Ovary (tissue), 9 donors: ENCODE results near the gene DDR2. TPM values are rescaled to one million over a fixed set of nuclear protein-coding genes. Genes with fewer than 3 reads are reported as not detected.

Experiments
- DNase-seq, 5 donors: peaks; one replicate each; pipeline ENCODE4 v3.0.0-alpha.2; 2019 to 2020
- H3K27ac ChIP-seq, 2 donors: fragments of 200-600 bp; one replicate each; pipeline versions ENCODE4 v1.5.1 to v1.8.0; 2019 to 2022
- H3K27me3 ChIP-seq: fragments of 200-600 bp; one replicate; pipeline ENCODE4 v1.8.0; 2022
- H3K36me3 ChIP-seq: fragments of 200-600 bp; sonication (generic); one replicate; pipeline ENCODE4 v1.5.1; 2019
- H3K4me1 ChIP-seq: one replicate; pipeline ENCODE4 v1.8.1; 2013; ENCODE audit warnings: mild to moderate bottlenecking, moderate library complexity; ENCODE audit not compliant: insufficient read depth
- H3K4me3 ChIP-seq: fragments of 200-600 bp; sonication (generic); one replicate; pipeline ENCODE4 v1.5.1; 2017
- H3K9me3 ChIP-seq, 2 donors: fragments of 200-600 bp in 1 of 2; sonication (generic) in 1 of 2; one replicate each; pipeline versions ENCODE4 v1.5.1 to v1.8.1; 2013 to 2019; ENCODE audit warnings: mild to moderate bottlenecking in 1 of 2, moderate library complexity in 1 of 2
- EP300 ChIP-seq: sonication (generic); formaldehyde crosslinking; IDR thresholded peaks from one replicate; pipeline ENCODE4 v1.6.1; 2017; ENCODE audit warnings: antibody characterized with exemption
- POLR2A ChIP-seq: fragments of 450-650 bp; IDR thresholded peaks from one replicate; pipeline ENCODE4 v1.6.1; 2017; ENCODE audit warnings: antibody characterized with exemption, mild to moderate bottlenecking, moderate library complexity
- WGBS, 3 donors: extraction: QIAGEN DNeasy Blood & Tissue Kit in 1 of 3; methylation state at CpG; one replicate each; pipeline versions ENCODE4 v1.1.5 to v1.1.7; 2013 to 2017; 5-methylcytosine and 5-hydroxymethylcytosine counted together
- intact Hi-C, 4 donors: fragments of 100-400 bp; cut with DNase I; formaldehyde crosslinking; loops; one replicate each; pipeline versions ENCODE4 v1.11.0 to v1.15.1; 2022 to 2023
- polyA plus RNA-seq, 2 donors: library from polyadenylated mRNA; stranded (reverse); fragments of 200-250 nt in 1 of 2; fragments of 350-450 nt in 1 of 2; fragmentation: Illumina TruSeq in 1 of 2; extraction: RNeasy Lipid Tissue Mini Kit (QIAGEN cat#74804) in 1 of 2; gene quantifications; one replicate each; pipeline ENCODE4 v1.2.3, GENCODE V29; 2013 to 2014
- total RNA-seq, 7 donors: library from RNA; depleted of rRNA in 2 of 7; stranded (reverse); fragments of >200 nt in 2 of 7; fragmentation: NEBNext Ultra II Directional in 3 of 7; extraction: Animal tissue kit (Norgen Biotek cat#: 25700) in 3 of 7; gene quantifications; one replicate each; pipeline versions ENCODE4 v1.1.0 to v1.2.4, GENCODE V29; 2016 to 2023
- TF ChIP-seq, protein P1 (sequence below), 3 donors: fragments of 450-650 bp in 2 of 3; fragments of 200-600 bp in 1 of 3; IDR thresholded peaks; one replicate each; pipeline versions ENCODE4 v1.5.1 to v1.8.0; 2016 to 2022; ENCODE audit warnings: antibody characterized with exemption in 3 of 3, mild to moderate bottlenecking in 1 of 3
- donor health status: DM: no; HTN: no; CAD: no; lungs with moderate emphysema.
- donor health status: DM: no; HTN: no; CAD: no.
- donor health status: Bipolar disorder and iron deficiency.
- donor health status: DM: yes; HTN: yes; CAD: no.
- donor health status: DM: no; HTN: no; CAD: no.
- donor health status: DM: yes; HTN: yes; CAD: no.

The DDR2 gene
- total and polyA plus RNA-seq, 9 donors, result 25.6 to 143 (median 79.0) TPM

DNA sequence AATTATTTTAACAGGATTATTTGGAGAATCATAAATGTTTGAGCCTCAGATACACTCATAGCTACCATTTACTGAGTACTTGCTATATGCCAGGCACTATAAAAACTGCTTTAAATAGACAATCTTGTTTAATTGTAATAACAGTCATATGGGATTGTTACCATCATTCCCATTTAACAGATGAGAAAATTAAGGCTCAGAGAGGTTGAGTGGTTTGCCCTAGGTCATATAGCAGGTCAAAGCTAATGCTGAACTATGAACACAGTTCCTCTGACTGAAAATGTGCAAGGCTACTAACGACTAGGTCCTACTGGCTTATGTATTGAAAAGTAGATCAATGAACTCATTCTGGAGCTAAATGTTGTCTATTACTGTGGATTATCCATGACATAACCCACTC lies 63.4 kb downstream of the DDR2 start:
- intact Hi-C loops, result loop anchor here in 1 of 4 donors (10.0 kb wide), 1 partner anchor 61 kb away; the partner anchor contains the start of gene DDR2
- WGBS, 3 donors, result 9 to 31% (median 22%) methylated on average over 1 of the region's 1 CpG
- no peak for DNase-seq

DNA sequence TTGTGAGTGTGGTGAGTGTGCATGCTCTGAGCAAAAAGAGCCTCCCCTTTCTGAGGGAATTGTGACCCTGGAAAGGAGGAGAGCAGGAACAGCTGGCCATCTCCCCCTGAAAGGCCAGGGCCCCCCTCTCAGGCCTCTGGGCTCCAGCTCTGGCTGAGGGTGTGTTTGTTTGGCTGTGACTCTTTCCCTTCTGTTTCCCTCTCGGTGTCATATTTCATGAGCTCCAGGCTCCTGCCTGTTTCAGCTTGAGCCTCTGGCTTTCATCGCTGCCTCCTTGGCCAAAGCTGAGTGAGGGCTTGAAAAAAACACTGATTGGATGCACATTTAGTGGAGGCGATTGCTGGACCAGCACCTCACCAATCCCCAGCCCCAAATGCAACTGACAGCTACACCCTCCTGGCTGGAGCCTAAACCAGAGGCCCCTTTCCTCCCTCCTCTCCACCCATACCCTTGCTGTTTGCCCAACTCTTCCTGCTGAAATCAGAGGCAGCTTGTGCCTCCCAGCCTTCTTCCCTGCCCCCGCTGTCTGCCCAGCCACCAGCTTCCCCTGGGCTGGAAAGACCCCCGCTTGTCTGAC lies 64.1 kb downstream of the DDR2 start:
- Histone ChIP-seq H3K36me3 (no peaks in the 10 kb centered on the region), H3K9me3 (no peaks in the 10 kb centered on the region), H3K27me3 (no peaks in the 10 kb centered on the region), H3K27ac (peak overlapping the region; percentile 67 to 87), H3K4me3 (no peak overlapping the region), H3K4me1 (peaks cover 36% of the 10 kb centered on the region)
- 18 to 24% (median 18%) methylated on average over 5 of the region's 5 CpGs for WGBS, 3 donors
- intact Hi-C loops, result loop anchor here in 1 of 4 donors (10.0 kb wide), 1 partner anchor 62 kb away; the partner anchor contains the start of gene DDR2
- DNase-seq, result peak; percentile 87 to 92 (median 89)
- TF ChIP-seq EP300 (peak; percentile 49), POLR2A (peak; percentile 18)
- TF ChIP-seq, protein P1, sequence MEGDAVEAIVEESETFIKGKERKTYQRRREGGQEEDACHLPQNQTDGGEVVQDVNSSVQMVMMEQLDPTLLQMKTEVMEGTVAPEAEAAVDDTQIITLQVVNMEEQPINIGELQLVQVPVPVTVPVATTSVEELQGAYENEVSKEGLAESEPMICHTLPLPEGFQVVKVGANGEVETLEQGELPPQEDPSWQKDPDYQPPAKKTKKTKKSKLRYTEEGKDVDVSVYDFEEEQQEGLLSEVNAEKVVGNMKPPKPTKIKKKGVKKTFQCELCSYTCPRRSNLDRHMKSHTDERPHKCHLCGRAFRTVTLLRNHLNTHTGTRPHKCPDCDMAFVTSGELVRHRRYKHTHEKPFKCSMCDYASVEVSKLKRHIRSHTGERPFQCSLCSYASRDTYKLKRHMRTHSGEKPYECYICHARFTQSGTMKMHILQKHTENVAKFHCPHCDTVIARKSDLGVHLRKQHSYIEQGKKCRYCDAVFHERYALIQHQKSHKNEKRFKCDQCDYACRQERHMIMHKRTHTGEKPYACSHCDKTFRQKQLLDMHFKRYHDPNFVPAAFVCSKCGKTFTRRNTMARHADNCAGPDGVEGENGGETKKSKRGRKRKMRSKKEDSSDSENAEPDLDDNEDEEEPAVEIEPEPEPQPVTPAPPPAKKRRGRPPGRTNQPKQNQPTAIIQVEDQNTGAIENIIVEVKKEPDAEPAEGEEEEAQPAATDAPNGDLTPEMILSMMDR (IDR thresholded peaks at IDR 0.05), result no peak

More for the DNA sequence above, 63.4 kb downstream of the DDR2 start:
- Histone ChIP-seq H3K4me1 (peaks cover 37% of the 10 kb centered on the region), H3K4me3 (no peak overlapping the region), H3K9me3 (no peaks in the 10 kb centered on the region), H3K27ac (peak overlapping the region in 1 of 2 donors; percentile 87), H3K36me3 (no peaks in the 10 kb centered on the region), H3K27me3 (no peaks in the 10 kb centered on the region)
- TF ChIP-seq, protein P1 (IDR thresholded peaks at IDR 0.05), result no peak
- TF ChIP-seq POLR2A (no peak), EP300 (no peak)

DNA sequence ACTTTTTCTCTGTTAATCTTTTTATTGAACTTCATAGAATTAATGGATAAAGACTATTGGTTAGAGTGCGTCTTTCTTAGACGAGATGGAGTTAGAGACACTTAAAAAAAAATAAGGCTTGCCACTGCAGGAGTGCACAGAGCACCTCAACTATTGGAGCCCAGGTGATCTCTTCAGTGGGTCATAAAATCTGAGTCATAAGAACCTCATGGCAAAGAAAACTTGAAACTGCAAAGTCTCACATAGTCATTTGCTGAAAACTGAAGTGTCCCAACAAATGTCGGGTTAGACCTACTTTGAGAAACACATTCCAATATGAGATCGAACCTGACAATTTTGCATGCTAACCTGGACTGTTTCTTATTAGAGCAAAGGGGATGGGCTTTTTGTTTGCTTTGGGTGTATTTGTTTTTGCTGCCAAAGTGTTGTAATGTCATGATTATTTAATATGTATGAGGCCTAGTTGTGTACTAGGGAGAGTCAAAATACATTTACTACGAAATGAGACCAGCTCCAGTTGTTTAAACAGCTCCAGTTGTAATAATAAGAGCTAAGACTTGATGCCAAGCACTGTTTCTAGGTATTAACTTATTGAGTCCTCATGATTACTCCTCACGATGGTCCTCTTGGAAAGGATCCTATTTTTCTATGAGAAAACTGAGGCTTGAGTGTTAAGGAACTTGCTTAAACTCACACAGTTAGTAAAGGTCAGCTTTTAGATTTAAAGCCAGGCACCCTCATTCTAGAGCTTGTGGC lies 65.1 kb downstream of the DDR2 start:
- H3K9me3 ChIP-seq, result no peaks in the 10 kb centered on the region
- H3K27me3 ChIP-seq, result no peaks in the 10 kb centered on the region
- H3K36me3 ChIP-seq, result no peaks in the 10 kb centered on the region
- 55 to 69% (median 62%) methylated on average over 6 of the region's 6 CpGs for WGBS, 3 donors
- peaks cover 31% of the 10 kb centered on the region for H3K4me1 ChIP-seq
- intact Hi-C loops, result loop anchor here in 1 of 4 donors (10.0 kb wide), 1 partner anchor 63 kb away; the partner anchor contains the start of gene DDR2
- DNase-seq, result no peak
- no peak for TF ChIP-seq POLR2A
- TF ChIP-seq, protein P1 (IDR thresholded peaks at IDR 0.05), result no peak
- TF ChIP-seq EP300, result no peak
- peak overlapping the region; percentile 67 to 87 for H3K27ac ChIP-seq
- H3K4me3 ChIP-seq, result no peak overlapping the region

DNA sequence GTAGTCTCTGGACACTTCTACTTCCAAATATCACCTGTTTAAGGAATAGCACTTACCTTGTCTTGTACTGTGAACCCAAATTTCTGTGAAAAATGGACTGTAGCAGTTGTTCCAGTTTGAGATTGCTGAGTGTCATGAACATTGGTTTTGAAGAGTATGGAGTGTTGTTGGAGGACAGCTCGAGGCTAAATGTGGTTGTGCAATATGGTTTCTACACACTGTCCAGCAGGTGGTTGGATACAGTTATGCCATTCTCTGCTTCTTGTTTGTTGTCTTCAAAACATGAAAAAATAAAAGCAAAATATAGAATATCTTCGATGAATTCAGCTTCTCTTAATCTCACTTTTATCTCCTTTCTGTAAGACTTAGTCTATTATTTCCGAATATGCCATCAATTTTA lies 67.1 kb downstream of the DDR2 start:
- intact Hi-C loops, result loop anchor here in 1 of 4 donors (10.0 kb wide), 1 partner anchor 65 kb away; the partner anchor contains the start of gene DDR2
- Histone ChIP-seq H3K4me3 (no peak overlapping the region), H3K9me3 (no peaks in the 10 kb centered on the region), H3K27ac (peak overlapping the region in 1 of 2 donors; percentile 8), H3K36me3 (no peaks in the 10 kb centered on the region), H3K27me3 (no peaks in the 10 kb centered on the region), H3K4me1 (peaks cover 33% of the 10 kb centered on the region)
- no peak for DNase-seq
- 51 to 59% (median 55%) methylated on average over 3 of the region's 3 CpGs for WGBS, 3 donors
- TF ChIP-seq, protein P1 (IDR thresholded peaks at IDR 0.05), result no peak
- TF ChIP-seq POLR2A, result no peak
- TF ChIP-seq EP300, result no peak
